HS-5 (cell line): Measurements from ENCODE around the gene TMEM218.

Source experiments
- DNase-seq: peaks from one replicate; pipeline ENCODE4 v3.0.0-alpha.2; 2012; ENCODE audit warnings: low read depth

The TMEM218 gene

DNA sequence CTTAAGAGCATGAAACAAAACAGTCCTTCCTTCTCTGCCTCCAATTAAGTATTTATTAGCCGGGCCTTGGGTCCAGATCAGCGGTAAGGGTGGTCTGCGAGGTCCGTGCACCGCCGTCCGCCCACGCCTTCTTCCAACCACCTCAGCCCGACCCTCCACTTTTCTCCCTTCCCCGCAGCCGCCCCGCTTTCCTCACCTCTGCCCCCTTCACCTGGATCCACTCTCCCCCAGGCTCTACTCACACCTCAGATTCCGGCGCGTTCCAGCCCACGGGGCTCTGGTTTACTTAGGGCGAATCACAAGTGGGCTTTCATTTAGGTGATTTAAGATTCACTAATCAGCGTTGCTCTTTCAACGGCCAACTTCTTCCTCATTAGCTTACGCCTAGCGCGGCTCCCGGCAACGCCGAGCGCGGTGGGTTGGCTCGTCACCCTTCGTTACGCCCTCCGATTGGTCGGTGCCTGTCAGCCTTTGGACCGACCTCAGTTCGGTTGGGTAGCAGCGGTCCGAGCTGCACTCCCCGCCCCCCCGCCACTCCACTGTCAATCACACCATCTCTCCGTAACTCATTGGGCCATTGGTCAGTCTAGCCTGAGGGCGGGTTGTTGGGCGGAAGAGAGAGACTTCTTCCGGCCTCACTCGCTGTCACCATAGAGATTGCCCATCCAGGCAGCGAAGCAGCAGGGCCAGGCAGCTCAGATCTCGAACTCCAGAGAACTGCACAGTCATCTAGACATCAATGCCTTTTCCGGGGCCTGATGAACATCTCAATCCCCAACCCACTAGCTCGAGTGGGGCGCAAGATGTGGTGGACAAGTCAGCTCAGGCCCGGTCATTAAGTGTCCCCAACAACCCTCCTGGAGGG lies at the start of gene TMEM218:
TSS of gene TMEM218 (minus strand) at position 284 of the 865 bp plus-strand sequence. CDS start 9,385 bp downstream, outside the sequence.
- DNase-seq: peak; percentile 94

DNA sequence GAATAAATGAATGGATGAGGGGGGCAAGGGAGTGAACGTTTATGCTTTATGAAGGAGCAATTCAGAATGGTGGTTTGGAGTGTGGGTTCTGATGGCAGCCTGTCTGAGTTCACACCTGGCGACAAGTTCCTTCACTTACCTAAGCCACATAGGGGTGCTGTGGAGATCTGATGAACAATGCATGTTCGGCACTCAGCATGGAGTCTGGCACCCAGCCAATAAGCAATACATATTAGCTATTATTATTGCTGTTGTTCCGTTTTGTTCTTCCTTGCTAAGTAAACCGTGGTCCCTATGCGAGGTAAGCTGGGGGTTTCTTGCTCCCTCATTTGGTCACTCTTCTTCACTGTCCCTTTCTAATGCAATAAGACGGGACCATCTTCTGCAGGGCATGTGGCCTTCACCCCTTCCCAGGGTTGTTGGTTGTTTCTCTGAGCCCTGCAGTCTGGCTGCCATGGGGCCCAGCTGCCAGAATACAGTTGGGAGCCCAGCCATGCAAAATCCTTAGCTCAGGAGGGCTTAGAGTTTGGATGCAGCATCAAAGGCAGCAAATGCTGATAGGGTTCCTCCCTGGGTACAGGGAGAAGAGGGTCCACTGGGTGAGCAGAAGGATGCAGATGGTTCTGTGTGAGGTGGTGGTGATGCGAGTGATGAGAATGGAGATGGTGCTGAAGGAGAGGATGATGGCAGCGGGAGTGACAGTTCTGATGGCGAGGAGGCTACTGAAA lies 46.7 kb upstream of the TMEM218 start:
- DNase-seq: no peak

DNA sequence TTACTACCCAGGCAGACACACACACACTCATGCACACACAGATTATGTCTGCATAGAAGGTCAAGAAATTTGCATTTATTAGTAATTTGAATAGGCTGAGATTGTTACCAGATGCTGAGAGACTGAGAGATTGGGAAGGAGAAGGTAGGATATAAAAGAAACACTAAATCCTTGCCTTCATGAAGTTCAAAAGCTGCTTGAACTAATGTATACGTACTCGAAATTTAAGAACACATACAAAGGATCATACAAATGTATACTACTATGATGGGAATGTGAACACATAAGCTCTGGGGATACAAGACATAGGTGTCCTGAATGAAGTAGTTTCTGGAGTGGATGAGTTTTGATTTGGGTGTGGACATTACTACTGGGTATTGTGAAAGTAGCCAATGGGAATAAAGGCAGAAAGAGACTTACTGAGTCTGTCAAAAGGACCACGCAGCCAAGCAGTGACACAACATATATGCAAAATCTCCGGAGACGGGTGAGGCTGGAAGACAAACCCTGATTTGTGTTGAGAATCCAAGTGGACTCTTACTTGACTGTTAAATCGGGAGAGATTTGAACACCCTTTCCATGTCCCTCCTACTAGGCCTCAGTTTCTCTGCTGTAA lies 45.8 kb upstream of the TMEM218 start:
- no peak for DNase-seq

DNA sequence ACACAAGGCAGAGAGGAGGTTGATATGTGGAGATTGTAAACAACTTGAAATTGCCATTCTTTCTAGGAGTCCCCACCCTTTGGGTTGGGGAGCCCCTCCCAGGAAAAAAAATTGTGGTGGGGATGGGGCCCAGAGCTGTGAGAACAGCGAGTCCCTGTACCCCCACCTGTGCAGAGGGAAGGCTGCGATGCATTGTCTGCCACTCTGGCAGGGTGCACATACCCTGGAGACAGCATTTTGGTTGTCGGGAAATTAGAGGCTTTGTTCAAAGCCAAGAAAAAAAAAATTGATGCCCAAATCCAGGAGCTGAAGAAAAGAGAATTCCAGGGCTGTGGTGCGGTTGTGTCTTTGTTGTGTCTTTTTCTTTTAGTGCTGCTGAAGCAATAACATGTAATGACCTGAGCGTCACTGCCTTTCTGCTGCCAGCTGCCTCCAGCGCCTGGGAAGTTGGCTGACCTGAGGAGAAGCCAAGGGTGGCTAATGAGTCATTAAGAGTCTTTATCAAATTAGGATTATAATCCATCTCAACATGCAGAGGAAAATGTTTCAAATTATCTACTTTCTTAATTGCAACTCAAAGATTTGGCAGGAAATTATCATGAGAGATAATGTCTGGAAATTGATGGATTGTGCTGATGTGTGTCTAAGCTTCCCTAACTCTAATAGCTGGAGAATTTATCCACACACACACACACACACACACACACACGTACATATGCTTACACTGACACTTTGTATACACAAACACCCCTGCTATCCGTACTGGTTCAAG lies 45.1 kb upstream of the TMEM218 start:
- no peak for DNase-seq

DNA sequence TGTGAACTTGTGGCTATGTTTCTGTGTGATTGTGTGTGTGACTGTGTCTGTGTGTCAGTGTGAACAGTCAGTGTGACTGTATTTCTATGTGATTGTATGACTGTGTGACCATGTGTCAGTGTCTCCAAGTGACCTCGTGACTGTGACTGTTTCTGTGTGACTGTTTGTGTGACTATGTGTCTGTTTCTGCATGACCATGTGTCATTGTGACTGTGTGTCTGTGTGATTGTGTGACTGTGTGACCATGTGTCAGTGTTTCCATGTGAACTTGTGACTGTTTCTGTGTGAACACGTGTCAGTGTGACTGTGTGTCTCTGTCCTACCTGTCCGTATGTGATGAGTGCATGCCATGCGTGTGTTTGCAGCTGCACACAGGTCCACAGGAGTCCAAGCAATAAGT lies 44.3 kb upstream of the TMEM218 start:
- DNase-seq: no peak

DNA sequence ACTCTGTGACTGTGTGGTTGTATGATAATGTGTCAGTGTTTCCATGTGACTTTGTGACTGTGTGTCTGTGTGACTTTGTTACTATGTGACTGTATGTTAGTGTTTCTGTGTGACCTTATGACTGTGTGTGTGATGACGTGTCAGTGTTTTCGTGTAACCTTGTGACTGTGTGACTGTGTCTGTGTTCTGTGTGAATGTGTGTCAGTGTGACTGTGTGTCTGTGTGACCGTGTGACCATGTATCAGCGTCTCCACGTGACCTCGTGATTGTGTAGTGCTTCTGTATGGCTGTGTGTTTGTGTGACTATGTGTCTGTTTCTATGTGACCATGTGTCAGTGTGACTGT lies 43.6 kb upstream of the TMEM218 start:
- DNase-seq: no peak

DNA sequence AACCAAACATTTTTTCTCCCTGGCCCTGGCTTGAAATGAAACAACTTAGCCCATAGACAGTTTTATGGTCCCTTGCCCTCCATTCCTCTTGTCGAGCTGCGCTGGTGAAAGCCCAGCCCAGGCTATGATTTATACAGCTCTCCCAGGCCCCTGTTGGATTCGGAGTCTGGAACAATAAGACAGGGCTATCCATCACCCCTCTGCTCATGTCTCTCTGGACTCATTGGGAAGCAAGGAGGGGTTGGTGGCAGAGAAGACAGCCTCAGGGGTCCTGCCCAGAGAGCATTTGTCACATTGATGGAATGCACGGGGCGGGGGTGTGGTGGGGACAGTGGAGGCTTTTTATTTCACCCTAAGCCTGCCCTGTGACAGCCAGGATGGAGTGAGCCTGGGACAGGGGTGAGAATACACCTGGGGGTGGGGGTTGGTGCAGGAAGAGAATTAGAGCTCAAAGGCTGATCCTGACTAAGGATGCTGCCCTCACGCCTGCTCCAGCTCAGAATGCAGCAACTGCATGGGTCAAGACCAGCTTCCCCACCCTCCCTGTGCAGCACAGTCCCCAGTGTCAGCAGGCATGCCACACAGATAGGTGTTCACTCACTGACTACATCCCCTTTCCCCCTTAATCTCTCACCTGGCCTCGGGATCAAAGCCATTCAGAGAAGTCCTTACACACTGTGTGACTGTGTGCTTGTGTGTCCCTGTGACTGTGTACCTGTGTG lies 43.1 kb upstream of the TMEM218 start:
- DNase-seq: no peak

DNA sequence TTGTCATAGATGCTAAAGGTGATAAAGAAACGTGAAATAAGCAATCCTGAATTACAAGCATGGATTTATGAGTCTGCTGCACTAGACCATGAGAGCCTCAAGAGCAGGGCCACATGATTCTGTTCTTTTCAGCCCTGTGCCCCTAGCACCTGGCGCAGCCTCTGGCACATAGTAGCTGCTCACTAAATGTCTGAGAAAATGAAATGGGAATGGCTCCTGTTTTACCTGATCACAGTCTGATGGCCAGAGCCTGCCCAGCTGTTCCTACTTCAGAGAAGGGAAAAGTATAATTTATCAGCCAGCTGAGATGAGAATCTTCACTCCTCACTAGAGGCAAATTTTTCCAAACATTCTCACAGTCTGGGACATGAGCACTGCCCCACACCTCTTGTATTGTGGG lies 42.4 kb upstream of the TMEM218 start:
- no peak for DNase-seq

DNA sequence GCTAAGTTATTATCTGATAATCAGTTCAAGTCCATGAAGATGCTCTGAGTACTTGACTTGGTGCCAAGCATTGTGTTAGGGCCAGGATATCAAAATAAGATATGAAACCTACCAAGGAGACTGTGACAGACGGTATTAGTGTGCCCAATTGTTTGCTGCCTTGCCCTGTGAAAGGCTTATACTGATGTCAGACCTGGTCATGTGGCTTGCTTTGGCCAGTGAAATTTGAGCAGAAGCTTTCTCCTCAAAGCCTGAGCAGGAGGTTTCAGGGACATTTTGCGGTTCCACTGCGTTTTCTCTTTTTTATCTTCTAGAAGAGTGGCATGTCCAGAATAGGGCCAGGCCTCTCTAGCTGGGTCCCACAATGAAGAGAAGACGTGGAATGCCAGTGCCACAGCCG lies 37.3 kb upstream of the TMEM218 start:
- no peak for DNase-seq

DNA sequence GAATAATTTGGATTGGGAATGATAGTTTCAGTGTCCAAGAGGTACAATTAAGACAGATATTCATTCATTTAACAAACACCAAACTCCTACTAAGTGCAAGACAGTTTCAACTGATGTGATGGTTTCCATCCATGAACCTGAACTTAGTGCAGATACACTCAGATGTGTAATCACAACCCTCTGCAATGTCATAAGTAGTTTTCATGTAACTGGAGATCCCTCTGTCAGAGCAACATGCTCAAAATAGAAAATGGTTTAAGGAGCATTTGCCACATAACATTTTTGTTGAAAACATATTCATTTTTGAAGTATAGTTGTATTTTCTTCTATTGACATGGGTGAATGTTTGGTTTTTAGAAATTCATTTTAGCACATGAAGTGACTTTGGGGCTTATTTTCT lies 36.6 kb upstream of the TMEM218 start:
- DNase-seq: no peak

DNA sequence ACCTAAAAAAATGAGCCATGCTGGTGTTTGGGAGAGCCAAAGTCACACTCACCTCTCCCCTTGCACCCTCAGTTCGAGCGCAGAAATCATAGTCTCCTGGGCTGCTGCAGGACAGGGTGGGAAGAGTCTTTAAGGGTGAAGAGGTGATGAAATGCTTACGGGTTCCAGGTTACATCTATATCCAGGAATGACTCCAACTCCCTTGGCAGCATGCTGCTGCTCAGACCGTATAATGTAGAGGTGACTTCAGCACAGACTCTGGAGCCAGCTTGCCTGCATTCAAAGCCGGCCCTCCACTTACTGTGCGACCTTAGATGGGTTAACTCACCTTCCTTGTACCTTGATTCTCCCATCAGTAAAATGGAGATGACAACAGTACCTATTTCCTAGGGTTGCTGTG lies 35.9 kb upstream of the TMEM218 start:
- DNase-seq: no peak

DNA sequence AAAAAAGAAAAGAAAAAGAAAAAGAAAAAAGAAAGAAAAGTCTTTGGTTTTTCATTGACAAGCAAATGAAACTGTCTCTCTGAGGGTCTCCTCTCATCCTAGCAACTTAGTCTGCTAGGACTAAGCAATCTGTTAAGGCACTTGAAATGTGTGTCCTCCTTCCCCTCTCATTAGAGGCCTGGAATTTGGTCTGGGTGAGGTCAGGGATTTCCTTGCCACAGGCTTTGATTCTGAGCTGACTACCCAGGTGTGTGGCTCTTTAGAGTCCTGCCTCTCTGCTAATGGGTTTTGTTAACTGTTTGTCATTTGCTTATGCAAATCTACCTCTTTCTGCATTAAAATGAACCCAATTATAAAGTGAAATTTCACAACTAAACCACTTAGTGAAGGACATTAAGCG lies 34.8 kb upstream of the TMEM218 start:
- DNase-seq: no peak

DNA sequence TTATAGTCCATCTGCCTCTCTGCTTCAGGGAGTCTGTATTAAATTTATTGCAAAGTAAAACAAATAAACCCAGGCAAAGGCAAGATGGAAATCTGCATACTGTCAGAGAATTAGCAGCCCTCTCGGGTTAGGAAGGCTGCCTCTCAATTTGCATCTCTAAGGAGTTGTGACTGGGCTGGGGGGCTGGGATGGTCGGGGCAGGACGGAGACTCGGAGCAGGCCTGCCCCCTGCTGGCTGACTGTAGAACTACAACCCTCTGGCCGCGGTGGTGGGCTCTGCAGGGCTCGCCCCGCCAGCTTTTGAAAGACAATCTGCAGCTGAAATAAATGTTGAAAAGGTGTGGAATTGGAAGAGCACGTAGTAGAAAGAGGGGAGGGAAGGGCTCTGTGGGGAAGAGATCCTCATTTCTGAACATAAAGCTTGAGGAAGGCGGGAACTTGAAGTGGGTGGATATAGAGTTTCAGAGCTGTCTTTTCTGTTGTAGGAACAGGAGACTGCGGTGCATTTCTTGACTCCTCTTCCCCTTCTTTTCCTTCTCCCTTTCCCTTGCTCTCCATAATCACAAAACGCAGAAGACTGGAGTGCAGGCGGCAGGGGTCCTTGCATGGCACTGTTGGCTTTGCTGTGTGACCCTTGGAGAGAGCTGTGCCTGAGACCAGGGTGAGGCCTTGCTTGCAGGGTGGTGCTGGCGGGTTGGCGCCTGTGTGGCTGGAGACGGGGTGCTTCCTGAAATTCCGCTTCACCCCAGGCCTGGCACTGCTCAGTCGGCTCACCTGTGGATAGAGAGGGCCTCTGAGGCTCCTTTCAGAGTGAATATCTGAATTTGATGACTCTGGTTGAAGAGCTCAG lies 30.5 kb upstream of the TMEM218 start:
- no peak for DNase-seq

DNA sequence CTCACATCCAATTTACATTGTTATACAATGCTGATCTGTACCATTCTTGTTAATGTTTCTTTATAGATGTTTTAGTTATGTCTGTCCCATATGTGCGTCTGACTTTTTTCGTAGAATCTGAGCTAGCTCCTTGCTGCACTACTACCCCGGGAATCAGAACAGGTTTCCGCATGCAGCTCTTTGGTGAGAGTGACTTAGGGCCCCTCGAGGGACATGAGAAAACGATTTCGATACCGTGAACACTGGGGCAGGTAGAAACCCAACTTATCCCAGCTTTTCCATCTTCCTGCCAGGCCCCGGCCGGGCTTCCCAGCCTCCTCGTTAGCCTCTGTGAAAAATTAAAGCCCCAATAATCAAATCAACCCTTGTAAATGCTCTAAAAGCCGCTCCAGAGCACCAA lies 29.8 kb upstream of the TMEM218 start:
- DNase-seq: no peak

DNA sequence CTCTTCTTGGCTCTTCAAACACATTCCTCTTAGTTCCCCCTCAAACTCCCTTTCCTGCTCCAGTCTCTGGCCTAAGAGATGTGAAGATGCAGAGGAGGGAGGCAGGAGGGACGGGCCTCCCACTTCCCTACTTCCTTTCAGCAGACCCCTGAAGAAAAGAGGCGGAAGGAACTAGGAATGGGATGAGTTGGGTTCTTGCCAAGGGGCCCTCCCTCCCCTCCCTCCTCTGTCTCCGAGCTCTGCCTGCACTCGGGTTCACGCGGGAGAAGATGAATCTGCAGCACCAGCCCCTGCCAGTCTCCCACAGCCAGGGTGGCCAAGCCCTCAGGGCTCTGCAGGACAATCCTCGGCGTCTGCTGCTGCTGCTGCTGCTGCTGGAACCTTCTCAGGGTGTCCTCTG lies 28.8 kb upstream of the TMEM218 start:
- no peak for DNase-seq

DNA sequence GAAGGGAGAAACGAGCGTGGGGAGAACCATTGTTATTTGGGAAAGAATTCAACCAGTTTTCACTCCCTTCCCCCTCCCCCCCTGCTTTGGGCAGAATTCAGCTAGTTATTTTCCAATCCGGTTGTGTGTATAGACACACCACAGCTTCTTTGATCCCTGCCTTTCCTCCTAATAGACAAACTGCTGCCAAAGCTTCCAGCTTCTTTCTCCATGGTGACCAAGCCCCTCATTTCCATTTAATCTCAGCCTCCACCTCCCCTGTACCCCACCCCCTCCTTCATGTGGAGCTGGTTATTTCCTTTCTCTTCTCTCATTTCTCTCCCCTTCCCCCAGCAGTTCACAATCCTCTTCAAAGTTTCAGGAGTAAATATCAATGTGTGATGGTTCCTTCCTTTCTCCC lies 28.4 kb upstream of the TMEM218 start:
- no peak for DNase-seq

DNA sequence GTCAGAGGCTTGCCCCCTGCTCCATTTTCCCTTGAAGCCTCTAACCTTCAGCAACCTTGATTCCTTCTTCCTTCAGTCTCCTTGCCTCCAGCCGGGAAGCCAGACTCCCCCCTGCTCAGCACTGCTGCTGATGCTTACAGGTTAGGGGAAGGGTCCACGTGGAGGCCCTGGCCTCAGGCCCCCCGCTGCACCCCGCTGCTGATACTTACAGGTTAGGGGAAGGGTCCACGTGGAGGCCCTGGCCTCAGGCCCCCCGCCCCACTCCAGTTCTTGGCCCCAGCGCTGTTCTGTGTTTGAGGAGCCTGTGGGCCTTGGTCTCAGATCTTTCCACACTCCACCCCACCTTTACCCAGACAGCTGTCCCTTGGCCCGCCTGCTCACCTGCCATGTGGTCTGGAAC lies 27.5 kb upstream of the TMEM218 start:
- DNase-seq: no peak

DNA sequence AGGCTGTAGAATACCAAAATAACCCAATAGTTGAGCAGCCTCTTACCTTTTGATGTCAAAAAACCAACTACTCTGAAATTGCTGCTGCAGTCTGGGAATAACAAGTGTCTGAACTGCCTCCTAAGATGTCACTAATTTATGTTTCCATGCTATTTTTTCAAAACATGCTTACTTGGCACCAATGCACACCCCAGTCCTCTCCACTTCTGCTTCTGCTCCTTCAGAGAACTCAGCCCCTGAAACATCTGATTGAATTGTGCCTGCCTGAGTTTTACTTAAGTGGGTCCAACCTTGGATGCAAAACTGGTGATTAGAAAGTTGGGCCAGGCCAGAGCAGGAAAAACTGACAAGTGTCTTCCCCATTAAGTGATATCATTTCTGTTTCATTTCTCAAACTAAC lies 24.6 kb upstream of the TMEM218 start:
- DNase-seq: no peak

DNA sequence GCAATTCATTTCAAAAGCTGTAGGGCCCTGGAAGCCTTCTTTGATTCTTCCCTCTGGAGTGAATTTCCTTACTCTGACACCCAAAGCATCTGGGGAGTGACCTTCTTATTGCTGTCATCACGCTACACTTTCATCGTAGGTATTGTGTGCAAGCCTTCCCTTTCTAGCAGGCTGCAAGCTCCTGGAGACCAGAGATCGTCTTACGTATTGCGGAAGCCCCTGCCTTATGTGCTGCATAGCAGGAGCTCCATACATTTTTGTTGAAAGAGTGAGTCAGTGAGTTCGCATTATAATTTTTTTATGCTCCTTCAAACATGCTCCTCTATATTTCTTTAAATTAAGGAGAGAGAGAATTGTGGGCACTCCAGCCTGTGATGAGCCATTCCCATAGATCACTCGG lies 21.2 kb upstream of the TMEM218 start:
- DNase-seq: no peak

DNA sequence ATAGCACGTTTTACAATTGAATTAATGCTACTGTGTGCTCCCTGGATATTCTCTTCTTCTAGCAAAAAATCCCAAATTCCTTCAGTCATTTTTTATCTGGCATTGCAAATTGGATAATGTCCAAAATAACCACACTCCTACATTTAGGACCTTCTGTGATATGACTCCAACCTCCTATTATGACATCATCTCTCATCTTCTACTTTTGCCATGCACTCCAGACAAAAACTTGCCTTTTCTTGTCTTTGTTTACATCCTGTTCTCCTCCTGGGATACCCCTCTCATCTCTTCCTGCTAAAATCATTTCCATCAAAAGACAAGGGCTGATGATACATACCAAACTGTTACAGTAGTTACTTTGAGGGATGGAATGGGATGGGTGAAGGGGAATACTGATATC lies 20.6 kb upstream of the TMEM218 start:
- no peak for DNase-seq
